Measurements from ENCODE around the gene ADCY10.
"Not testable (repeated sequence)": the region's sequence is repeated elsewhere in the genome, so short reads cannot be mapped to it uniquely, and the experiment has no call there.

The ADCY10 gene

GRCh38 chr1:167833904-167834303 is 80.0 kb downstream of the ADCY10 start:
- H3K4me3 ChIP-seq (replicated peaks; ENCODE audit: insufficient read depth, low read length), result no peak overlapping the region
- no peak overlapping the region for H3K27ac ChIP-seq (replicated peaks)
- H3K27me3 ChIP-seq (ENCODE audit: insufficient read depth, poor library complexity, severe bottlenecking), result no peaks in the 10 kb centered on the region
- no peak for DNase-seq (ENCODE audit: low read depth in 1 of 2, low spot score in 1 of 2)
- TF ChIP-seq SPI1 (IDR thresholded peaks at IDR 0.05; ENCODE audit: borderline replicate concordance, low read depth), result no peak
- no peak for TF ChIP-seq REST (IDR thresholded peaks at IDR 0.05; ENCODE audit: insufficient replicate concordance, low read depth)
- TF ChIP-seq GABPA (IDR thresholded peaks at IDR 0.05; ENCODE audit: low read depth), result no peak

DNA sequence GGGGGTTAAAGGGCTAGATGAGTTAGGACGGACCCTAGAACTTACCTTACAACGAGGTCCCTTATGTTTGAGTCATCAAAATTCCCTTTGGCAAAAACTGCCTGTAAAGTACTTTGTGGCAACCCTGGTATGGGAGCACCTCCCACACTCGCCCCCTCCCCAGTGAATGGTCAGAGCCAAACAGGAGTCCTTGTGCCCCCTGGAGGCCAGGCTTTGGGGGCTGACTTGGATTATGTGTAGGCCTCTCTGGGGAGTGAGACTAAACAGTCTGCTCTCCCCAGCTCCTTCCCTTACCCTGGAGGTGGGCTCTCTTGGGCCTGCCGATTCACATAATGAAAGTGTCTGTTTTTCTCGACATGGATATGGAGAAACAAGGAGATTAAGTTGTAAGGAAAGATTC is 81.2 kb downstream of the ADCY10 start:
- H3K27ac ChIP-seq (replicated peaks), result no peak overlapping the region

DNA sequence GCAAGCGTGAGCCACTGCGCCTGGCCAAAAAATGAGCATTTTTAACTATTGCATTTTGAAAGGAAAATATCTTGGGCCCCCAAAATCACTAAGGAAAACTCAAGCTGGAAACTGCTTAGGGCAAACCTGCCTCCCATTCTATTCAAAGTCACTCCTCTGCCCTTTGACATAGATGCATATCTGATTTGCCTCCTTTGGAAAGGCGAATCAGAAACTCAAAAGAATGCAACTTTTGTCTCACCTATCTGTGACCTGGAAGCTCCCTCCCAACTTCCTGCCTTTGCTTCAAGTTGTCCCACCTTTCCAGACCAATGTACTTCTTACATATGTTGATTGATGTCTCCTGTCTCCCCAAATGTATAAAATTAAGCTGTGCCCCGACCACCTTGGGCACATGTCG is 83.3 kb downstream of the ADCY10 start:
- DNase-seq (ENCODE audit: low read depth in 1 of 2, low spot score in 1 of 2); H3K4me3 ChIP-seq (replicated peaks; ENCODE audit: insufficient read depth, low read length); H3K27ac ChIP-seq (replicated peaks); H3K27me3 ChIP-seq (ENCODE audit: insufficient read depth, poor library complexity, severe bottlenecking): not testable (repeated sequence)

More for the DNA sequence above, 81.2 kb downstream of the ADCY10 start:
- Histone ChIP-seq H3K4me3 (replicated peaks; ENCODE audit: insufficient read depth, low read length) (no peak overlapping the region), H3K27me3 (ENCODE audit: insufficient read depth, poor library complexity, severe bottlenecking) (no peaks in the 10 kb centered on the region)
- DNase-seq (ENCODE audit: low read depth in 1 of 2, low spot score in 1 of 2), result no peak
- TF ChIP-seq GABPA (IDR thresholded peaks at IDR 0.05; ENCODE audit: low read depth), result no peak
- TF ChIP-seq, protein P1, sequence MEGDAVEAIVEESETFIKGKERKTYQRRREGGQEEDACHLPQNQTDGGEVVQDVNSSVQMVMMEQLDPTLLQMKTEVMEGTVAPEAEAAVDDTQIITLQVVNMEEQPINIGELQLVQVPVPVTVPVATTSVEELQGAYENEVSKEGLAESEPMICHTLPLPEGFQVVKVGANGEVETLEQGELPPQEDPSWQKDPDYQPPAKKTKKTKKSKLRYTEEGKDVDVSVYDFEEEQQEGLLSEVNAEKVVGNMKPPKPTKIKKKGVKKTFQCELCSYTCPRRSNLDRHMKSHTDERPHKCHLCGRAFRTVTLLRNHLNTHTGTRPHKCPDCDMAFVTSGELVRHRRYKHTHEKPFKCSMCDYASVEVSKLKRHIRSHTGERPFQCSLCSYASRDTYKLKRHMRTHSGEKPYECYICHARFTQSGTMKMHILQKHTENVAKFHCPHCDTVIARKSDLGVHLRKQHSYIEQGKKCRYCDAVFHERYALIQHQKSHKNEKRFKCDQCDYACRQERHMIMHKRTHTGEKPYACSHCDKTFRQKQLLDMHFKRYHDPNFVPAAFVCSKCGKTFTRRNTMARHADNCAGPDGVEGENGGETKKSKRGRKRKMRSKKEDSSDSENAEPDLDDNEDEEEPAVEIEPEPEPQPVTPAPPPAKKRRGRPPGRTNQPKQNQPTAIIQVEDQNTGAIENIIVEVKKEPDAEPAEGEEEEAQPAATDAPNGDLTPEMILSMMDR (IDR thresholded peaks at IDR 0.05; ENCODE audit: insufficient read depth, low read length), result no peak
- no peak for TF ChIP-seq POLR2AphosphoS5 (IDR thresholded peaks at IDR 0.05; ENCODE audit: low read depth)
- TF ChIP-seq REST (IDR thresholded peaks at IDR 0.05; ENCODE audit: insufficient replicate concordance, low read depth), result no peak
- no peak for TF ChIP-seq SPI1 (IDR thresholded peaks at IDR 0.05; ENCODE audit: borderline replicate concordance, low read depth)

DNA sequence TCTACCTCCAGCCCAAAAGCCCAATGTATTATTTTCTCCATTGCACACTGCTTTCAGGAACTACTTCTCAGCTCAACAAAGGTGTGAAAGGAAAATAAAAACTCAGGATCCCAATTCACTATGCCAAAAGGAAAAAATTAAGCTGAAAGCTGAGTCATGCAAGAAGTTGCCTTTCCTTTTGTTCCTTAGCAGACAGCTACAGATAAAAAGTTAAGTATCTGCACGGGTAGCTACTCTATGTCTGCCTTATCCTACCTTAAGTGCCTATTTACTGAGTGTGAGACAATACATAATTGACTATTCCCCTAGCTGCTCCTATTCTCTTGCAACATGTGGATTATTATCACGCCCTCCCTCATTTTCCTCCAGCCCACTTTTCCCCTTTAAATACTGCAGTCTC is 84.1 kb downstream of the ADCY10 start:
- no peak for DNase-seq (ENCODE audit: low read depth in 1 of 2, low spot score in 1 of 2)
- Histone ChIP-seq H3K4me3 (replicated peaks; ENCODE audit: insufficient read depth, low read length) (no peak overlapping the region), H3K27me3 (ENCODE audit: insufficient read depth, poor library complexity, severe bottlenecking) (no peaks in the 10 kb centered on the region), H3K27ac (replicated peaks) (no peak overlapping the region)
- no peak for TF ChIP-seq POLR2AphosphoS5 (IDR thresholded peaks at IDR 0.05; ENCODE audit: low read depth)
- no peak for TF ChIP-seq SPI1 (IDR thresholded peaks at IDR 0.05; ENCODE audit: borderline replicate concordance, low read depth)
- TF ChIP-seq, protein P1 (IDR thresholded peaks at IDR 0.05; ENCODE audit: insufficient read depth, low read length), result no peak
- TF ChIP-seq REST (IDR thresholded peaks at IDR 0.05; ENCODE audit: insufficient replicate concordance, low read depth), result no peak
- no peak for TF ChIP-seq GABPA (IDR thresholded peaks at IDR 0.05; ENCODE audit: low read depth)

Measured in HL-60 (cell line).